HG03432 (cell line): ENCODE measurements around the gene CATSPERD.

Experiments
- ATAC-seq: cut with Tn5 transposase; IDR thresholded peaks from one replicate; pipeline ENCODE4 v1.9.1; 2021; ENCODE audit warnings: mild to moderate bottlenecking, moderate library complexity; ENCODE audit not compliant: unreplicated experiment

The CATSPERD gene

GRCh38 chr19:5823579-5824281 is 103.3 kb downstream of the CATSPERD start:
- ATAC-seq = no peak

GRCh38 chr19:5824751-5825150 is 104.3 kb downstream of the CATSPERD start:
- ATAC-seq = no peak

DNA sequence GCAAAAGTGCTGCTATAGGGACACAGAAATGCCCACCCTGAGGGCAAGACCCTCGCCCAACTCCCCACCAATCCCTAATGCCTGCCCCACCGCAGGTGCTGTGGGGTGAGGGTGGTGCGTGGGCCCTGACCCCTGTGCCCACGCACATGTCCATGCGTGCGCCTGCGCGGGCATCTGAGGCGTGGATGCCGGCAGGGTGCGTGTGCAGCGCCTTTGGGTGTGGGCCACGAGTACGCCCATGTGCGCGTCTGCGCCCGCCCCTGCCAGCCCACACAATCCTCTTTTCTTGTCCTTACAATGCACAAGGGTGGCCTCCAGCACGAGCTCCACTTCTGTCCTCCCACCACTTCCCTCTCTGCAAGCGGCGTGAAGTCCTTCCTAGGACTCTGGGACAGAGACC is 104.7 kb downstream of the CATSPERD start:
- ATAC-seq = no peak

- no peak for ATAC-seq
These were observed 106.3 kb downstream of the CATSPERD start for GRCh38 chr19:5826531-5827341.

DNA sequence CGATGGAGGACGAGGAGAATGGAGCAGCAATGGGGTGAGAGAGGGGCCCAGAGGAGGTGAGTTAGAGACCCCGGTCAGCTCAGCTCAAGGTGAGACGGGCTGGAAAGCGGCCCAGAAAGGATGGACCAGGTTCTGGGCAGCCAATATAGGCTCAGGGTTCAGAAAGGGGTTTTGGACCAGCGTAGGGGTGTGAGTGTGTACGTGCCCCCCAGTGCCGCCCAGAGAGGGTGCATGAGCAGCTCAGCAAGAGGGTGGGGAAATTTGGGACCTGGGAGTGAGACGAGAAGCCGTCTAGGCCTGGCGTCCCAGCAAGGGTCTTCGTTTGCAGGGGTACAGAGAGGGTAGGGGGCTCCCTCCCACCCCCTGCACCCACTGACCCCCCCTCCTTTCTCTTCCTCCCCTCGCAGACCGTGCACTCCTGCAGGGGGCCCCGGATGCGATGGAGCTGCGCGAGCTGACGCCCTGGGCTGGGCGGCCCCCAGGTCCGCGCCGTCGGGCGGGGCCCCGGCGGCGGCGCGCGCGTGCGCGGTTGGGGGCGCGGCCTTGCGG is 107.0 kb downstream of the CATSPERD start:
- no peak for ATAC-seq

DNA sequence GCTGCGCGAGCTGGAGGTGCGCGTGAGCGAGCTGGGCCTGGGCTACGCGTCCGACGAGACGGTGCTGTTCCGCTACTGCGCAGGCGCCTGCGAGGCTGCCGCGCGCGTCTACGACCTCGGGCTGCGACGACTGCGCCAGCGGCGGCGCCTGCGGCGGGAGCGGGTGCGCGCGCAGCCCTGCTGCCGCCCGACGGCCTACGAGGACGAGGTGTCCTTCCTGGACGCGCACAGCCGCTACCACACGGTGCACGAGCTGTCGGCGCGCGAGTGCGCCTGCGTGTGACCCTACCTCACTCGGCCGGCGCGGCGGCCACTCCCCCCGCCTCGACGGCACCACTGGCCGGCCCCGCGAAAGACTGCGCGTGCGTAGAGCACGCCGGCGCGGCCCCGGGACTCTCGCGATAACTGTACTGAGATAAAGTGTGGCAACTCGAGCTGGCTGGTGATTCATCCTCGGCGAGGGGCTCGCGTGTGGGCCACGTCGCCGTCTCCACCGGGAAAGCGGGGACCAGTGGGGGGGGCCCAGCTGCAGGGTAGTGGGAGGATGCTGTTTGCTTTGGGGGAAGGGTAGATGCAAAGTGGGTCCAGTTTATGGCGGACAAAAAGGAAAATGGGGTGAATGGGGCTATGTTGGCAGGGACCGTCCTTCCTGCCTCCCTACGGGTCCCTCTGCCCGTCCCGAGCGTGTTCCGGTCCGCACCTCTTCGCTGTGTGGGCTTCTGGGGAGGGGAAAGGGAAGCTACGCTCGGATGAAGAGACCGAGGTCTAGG is 107.6 kb downstream of the CATSPERD start:
- peak; percentile 70 for ATAC-seq
